Activated T-cell treated with anti-CD3 and anti-CD28 coated beads, Interleukin-2, amount 50 U/mL, for 24 hours (primary cell): Measurements from ENCODE around the gene APOB.

Experiments used
- DNase-seq: peaks from one replicate; pipeline ENCODE4 v3.0.0-alpha.2; 2020
- H3K27ac Mint-ChIP-seq: 2 replicates; pipeline ENCODE4 v1.8.0; 2020; ENCODE audit warnings: mild to moderate bottlenecking, mixed read lengths
- H3K27me3 Mint-ChIP-seq: 2 replicates; pipeline ENCODE4 v1.8.0; 2020; ENCODE audit warnings: mixed read lengths
- H3K36me3 Mint-ChIP-seq: 2 replicates; pipeline ENCODE4 v1.8.0; 2020; ENCODE audit warnings: low read depth, mixed read lengths
- H3K4me1 Mint-ChIP-seq: 2 replicates; pipeline ENCODE4 v1.8.0; 2020; ENCODE audit warnings: low read depth, mixed read lengths
- H3K4me3 Mint-ChIP-seq: 2 replicates; pipeline ENCODE4 v1.8.0; 2020; ENCODE audit warnings: mild to moderate bottlenecking, moderate library complexity, mixed read lengths
- H3K9me3 Mint-ChIP-seq: 2 replicates; pipeline ENCODE4 v1.8.0; 2020; ENCODE audit warnings: mixed read lengths

APOB gene

GRCh38 chr2:21020031-21020667, 23.7 kb downstream of the APOB start:
- Mint-ChIP-seq H3K27ac (no peak overlapping the region), H3K9me3 (no peaks in the 10 kb centered on the region), H3K27me3 (peaks cover 6% of the 10 kb centered on the region), H3K36me3 (no peaks in the 10 kb centered on the region), H3K4me1 (no peaks in the 10 kb centered on the region), H3K4me3 (no peak overlapping the region)
- no peak for DNase-seq

- H3K27ac Mint-ChIP-seq: no peak overlapping the region
- H3K9me3 Mint-ChIP-seq: no peaks in the 10 kb centered on the region
- DNase-seq: no peak
- H3K4me3 Mint-ChIP-seq: no peak overlapping the region
- H3K4me1 Mint-ChIP-seq: no peaks in the 10 kb centered on the region
- H3K27me3 Mint-ChIP-seq: peaks cover 6% of the 10 kb centered on the region
- no peaks in the 10 kb centered on the region for H3K36me3 Mint-ChIP-seq
Measured at GRCh38 chr2:21019678-21020021, 24.2 kb downstream of the APOB start.

GRCh38 chr2:21019000-21019677, 24.7 kb downstream of the APOB start:
- no peaks in the 10 kb centered on the region for H3K4me1 Mint-ChIP-seq
- H3K4me3 Mint-ChIP-seq: no peak overlapping the region
- no peak overlapping the region for H3K27ac Mint-ChIP-seq
- no peak for DNase-seq
- no peaks in the 10 kb centered on the region for H3K9me3 Mint-ChIP-seq
- H3K27me3 Mint-ChIP-seq: peaks cover 6% of the 10 kb centered on the region
- no peaks in the 10 kb centered on the region for H3K36me3 Mint-ChIP-seq

- Mint-ChIP-seq H3K27me3 (peaks cover 6% of the 10 kb centered on the region), H3K9me3 (no peaks in the 10 kb centered on the region), H3K4me3 (no peak overlapping the region), H3K36me3 (no peaks in the 10 kb centered on the region), H3K27ac (no peak overlapping the region), H3K4me1 (no peaks in the 10 kb centered on the region)
- DNase-seq: no peak
Measured at GRCh38 chr2:21018290-21018689, 25.6 kb downstream of the APOB start.

- Mint-ChIP-seq H3K4me3 (no peak overlapping the region), H3K27me3 (peaks cover 6% of the 10 kb centered on the region), H3K4me1 (no peaks in the 10 kb centered on the region), H3K9me3 (no peaks in the 10 kb centered on the region), H3K27ac (no peak overlapping the region), H3K36me3 (no peaks in the 10 kb centered on the region)
- DNase-seq: no peak
Measured at GRCh38 chr2:21017748-21018276, 26.1 kb downstream of the APOB start.

GRCh38 chr2:21015281-21015645, 28.6 kb downstream of the APOB start:
- Mint-ChIP-seq H3K36me3 (no peaks in the 10 kb centered on the region), H3K27me3 (peaks cover 6% of the 10 kb centered on the region), H3K9me3 (no peaks in the 10 kb centered on the region), H3K4me1 (no peaks in the 10 kb centered on the region), H3K4me3 (no peak overlapping the region), H3K27ac (no peak overlapping the region)
- DNase-seq: no peak

GRCh38 chr2:21014364-21015280, 29.3 kb downstream of the APOB start:
- no peak for DNase-seq
- Mint-ChIP-seq H3K36me3 (no peaks in the 10 kb centered on the region), H3K9me3 (no peaks in the 10 kb centered on the region), H3K4me3 (no peak overlapping the region), H3K27ac (no peak overlapping the region), H3K4me1 (no peaks in the 10 kb centered on the region), H3K27me3 (peaks cover 6% of the 10 kb centered on the region)

GRCh38 chr2:21013043-21013816, 30.6 kb downstream of the APOB start:
- no peaks in the 10 kb centered on the region for H3K4me1 Mint-ChIP-seq
- DNase-seq: no peak
- no peak overlapping the region for H3K27ac Mint-ChIP-seq
- peaks cover 6% of the 10 kb centered on the region for H3K27me3 Mint-ChIP-seq
- no peaks in the 10 kb centered on the region for H3K36me3 Mint-ChIP-seq
- no peak overlapping the region for H3K4me3 Mint-ChIP-seq
- no peaks in the 10 kb centered on the region for H3K9me3 Mint-ChIP-seq

GRCh38 chr2:21012557-21012937, 31.3 kb downstream of the APOB start:
- Mint-ChIP-seq H3K4me3 (no peak overlapping the region), H3K27ac (no peak overlapping the region), H3K9me3 (no peaks in the 10 kb centered on the region), H3K27me3 (peaks cover 6% of the 10 kb centered on the region), H3K36me3 (no peaks in the 10 kb centered on the region), H3K4me1 (no peaks in the 10 kb centered on the region)
- DNase-seq: no peak

- H3K36me3 Mint-ChIP-seq: no peaks in the 10 kb centered on the region
- no peaks in the 10 kb centered on the region for H3K4me1 Mint-ChIP-seq
- DNase-seq: no peak
- peaks cover 3% of the 10 kb centered on the region for H3K27me3 Mint-ChIP-seq
- H3K4me3 Mint-ChIP-seq: no peak overlapping the region
- H3K27ac Mint-ChIP-seq: no peak overlapping the region
- H3K9me3 Mint-ChIP-seq: no peaks in the 10 kb centered on the region
Measured at GRCh38 chr2:21011876-21012556, 31.9 kb downstream of the APOB start.

- no peaks in the 10 kb centered on the region for H3K36me3 Mint-ChIP-seq
- DNase-seq: no peak
- peaks cover 3% of the 10 kb centered on the region for H3K27me3 Mint-ChIP-seq
- no peaks in the 10 kb centered on the region for H3K9me3 Mint-ChIP-seq
- no peaks in the 10 kb centered on the region for H3K4me1 Mint-ChIP-seq
- no peak overlapping the region for H3K27ac Mint-ChIP-seq
- H3K4me3 Mint-ChIP-seq: no peak overlapping the region
Measured at GRCh38 chr2:21011453-21011852, 32.4 kb downstream of the APOB start.

GRCh38 chr2:21010813-21011439, 32.9 kb downstream of the APOB start:
- Mint-ChIP-seq H3K27ac (no peak overlapping the region), H3K4me1 (no peaks in the 10 kb centered on the region), H3K4me3 (no peak overlapping the region), H3K9me3 (no peaks in the 10 kb centered on the region), H3K27me3 (no peaks in the 10 kb centered on the region), H3K36me3 (no peaks in the 10 kb centered on the region)
- no peak for DNase-seq

- Mint-ChIP-seq H3K4me1 (no peaks in the 10 kb centered on the region), H3K9me3 (no peaks in the 10 kb centered on the region), H3K27ac (no peak overlapping the region), H3K36me3 (no peaks in the 10 kb centered on the region), H3K4me3 (no peak overlapping the region), H3K27me3 (no peaks in the 10 kb centered on the region)
- DNase-seq: no peak
Measured at GRCh38 chr2:21009662-21010225, 34.1 kb downstream of the APOB start.
